Measurements from ENCODE around the gene ZDHHC5.
"Not testable (repeated sequence)": the region's sequence is repeated elsewhere in the genome, so short reads cannot be mapped to it uniquely, and the experiment has no call there.

The ZDHHC5 gene

DNA sequence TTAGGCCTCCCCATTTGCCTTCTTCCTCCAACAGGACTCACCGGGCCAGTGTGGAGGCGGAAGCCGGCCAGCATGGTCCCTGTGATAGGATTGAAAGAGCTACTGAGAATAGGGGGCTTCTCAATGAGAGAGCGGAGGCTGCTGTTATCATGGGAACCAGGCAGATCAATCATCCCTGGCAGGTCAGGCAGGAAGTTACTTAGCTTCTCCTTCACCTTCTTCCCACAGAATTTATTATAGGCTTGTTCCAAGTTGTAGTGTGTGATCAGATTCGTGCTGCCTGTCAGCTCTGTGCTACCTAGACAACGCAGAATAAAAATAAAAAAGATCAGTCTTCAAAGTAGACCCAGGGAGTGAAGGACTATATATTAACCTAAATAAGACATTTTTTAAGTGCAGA lies 37.0 kb downstream of the ZDHHC5 start:
- Histone ChIP-seq H3K9ac (ENCODE audit: low read length) (no peak overlapping the region), H3K9me3 (ENCODE audit: control insufficient read depth, insufficient read depth, low read depth, low read length) (no peaks in the 10 kb centered on the region), H3K27me3 (ENCODE audit: control insufficient read depth, insufficient read depth, low read length) (no peaks in the 10 kb centered on the region), H3K36me3 (ENCODE audit: control insufficient read depth, insufficient read depth, low read length) (peaks cover 50% of the 10 kb centered on the region), H3K4me3 (ENCODE audit: low read depth, low read length) (no peak overlapping the region), H3K27ac (ENCODE audit: low read depth, low read length) (no peak overlapping the region), H3K4me1 (ENCODE audit: control insufficient read depth, insufficient read depth, low read length) (no peaks in the 10 kb centered on the region)

GRCh38 chr11:57705432-57705831 lies 37.5 kb downstream of the ZDHHC5 start:
- not testable (repeated sequence) for H3K27me3 ChIP-seq (ENCODE audit: control insufficient read depth, insufficient read depth, low read length); H3K4me3 ChIP-seq (ENCODE audit: low read depth, low read length); H3K9me3 ChIP-seq (ENCODE audit: control insufficient read depth, insufficient read depth, low read depth, low read length); H3K27ac ChIP-seq (ENCODE audit: low read depth, low read length); H3K9ac ChIP-seq (ENCODE audit: low read length); H3K4me1 ChIP-seq (ENCODE audit: control insufficient read depth, insufficient read depth, low read length)
- peaks cover 46% of the 10 kb centered on the region for H3K36me3 ChIP-seq (ENCODE audit: control insufficient read depth, insufficient read depth, low read length)

- H3K36me3 ChIP-seq (ENCODE audit: control insufficient read depth, insufficient read depth, low read length): peaks cover 8% of the 10 kb centered on the region
- no peaks in the 10 kb centered on the region for H3K4me1 ChIP-seq (ENCODE audit: control insufficient read depth, insufficient read depth, low read length)
- H3K9ac ChIP-seq (ENCODE audit: low read length): no peak overlapping the region
- no peak overlapping the region for H3K27ac ChIP-seq (ENCODE audit: low read depth, low read length)
- no peak overlapping the region for H3K4me3 ChIP-seq (ENCODE audit: low read depth, low read length)
- H3K9me3 ChIP-seq (ENCODE audit: control insufficient read depth, insufficient read depth, low read depth, low read length): no peaks in the 10 kb centered on the region
- no peaks in the 10 kb centered on the region for H3K27me3 ChIP-seq (ENCODE audit: control insufficient read depth, insufficient read depth, low read length)
Measured at GRCh38 chr11:57709802-57710367, 42.0 kb downstream of the ZDHHC5 start.

DNA sequence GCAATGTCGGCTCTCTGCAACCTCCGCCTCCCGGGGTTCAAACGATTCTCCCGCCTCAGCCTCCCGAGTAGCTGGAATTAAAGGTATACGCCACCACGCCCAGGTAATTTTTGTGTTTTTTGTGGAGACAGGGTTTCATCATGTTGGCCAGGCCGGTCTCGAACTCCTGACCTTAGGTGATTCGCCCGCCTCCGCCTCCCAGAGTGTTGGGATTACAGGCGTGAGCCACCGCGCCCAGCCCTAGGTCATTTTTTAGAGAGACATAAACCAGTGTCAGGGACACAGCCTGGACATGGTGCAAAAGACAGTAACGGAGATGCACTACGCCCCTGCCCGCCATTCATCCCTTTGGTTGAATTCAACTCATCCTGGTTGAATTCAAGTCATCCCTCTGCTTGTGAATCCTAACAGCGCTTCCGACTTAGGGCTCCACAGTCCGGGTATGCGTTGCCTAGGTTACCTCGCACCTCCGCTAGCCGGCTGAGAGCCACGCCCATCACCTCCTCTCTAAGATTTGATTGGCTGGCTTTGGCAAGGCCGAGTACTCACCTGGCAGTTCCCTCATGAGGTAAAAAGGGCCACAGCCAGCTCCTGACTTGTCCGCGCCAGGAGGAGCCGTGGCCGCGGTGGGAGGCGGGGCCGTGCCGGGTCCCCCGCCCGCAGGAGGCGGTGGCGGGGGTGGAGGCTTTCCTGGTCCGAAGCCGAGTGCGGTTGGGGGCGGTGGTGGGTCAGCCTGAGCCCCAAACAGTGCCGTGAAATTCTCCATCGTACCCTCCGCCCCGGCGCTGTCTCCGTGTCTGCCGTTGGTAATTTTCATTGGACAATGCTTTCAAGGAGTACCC lies 43.7 kb downstream of the ZDHHC5 start, which contains the start of gene MED19:
Gene MED19, minus strand, starts transcription at position 802 of the 842 bp plus-strand sequence. Its CDS starts 36 bp downstream, at position 766.
- H3K9ac ChIP-seq (ENCODE audit: low read length): peak within 1 kb of the TSS; percentile 92
- no peaks in the 10 kb centered on the region for H3K27me3 ChIP-seq (ENCODE audit: control insufficient read depth, insufficient read depth, low read length)
- H3K27ac ChIP-seq (ENCODE audit: low read depth, low read length): peak within 1 kb of the TSS; percentile 67
- H3K4me3 ChIP-seq (ENCODE audit: low read depth, low read length): peak within 1 kb of the TSS; percentile 94
- no peaks in the 10 kb centered on the region for H3K9me3 ChIP-seq (ENCODE audit: control insufficient read depth, insufficient read depth, low read depth, low read length)
- H3K36me3 ChIP-seq (ENCODE audit: control insufficient read depth, insufficient read depth, low read length): peaks cover 3% of the 10 kb centered on the region; the same call in 1 of the 2 replicates
- H3K4me1 ChIP-seq (ENCODE audit: control insufficient read depth, insufficient read depth, low read length): no peaks in the 10 kb centered on the region

- no peaks in the 10 kb centered on the region for H3K27me3 ChIP-seq (ENCODE audit: control insufficient read depth, insufficient read depth, low read length)
- no peaks in the 10 kb centered on the region for H3K9me3 ChIP-seq (ENCODE audit: control insufficient read depth, insufficient read depth, low read depth, low read length)
- no peaks in the 10 kb centered on the region for H3K4me1 ChIP-seq (ENCODE audit: control insufficient read depth, insufficient read depth, low read length)
- H3K27ac ChIP-seq (ENCODE audit: low read depth, low read length): peak within 1 kb of the TSS; percentile 67
- peaks cover 3% of the 10 kb centered on the region; the same call in 1 of the 2 replicates for H3K36me3 ChIP-seq (ENCODE audit: control insufficient read depth, insufficient read depth, low read length)
- peak within 1 kb of the TSS; percentile 94 for H3K4me3 ChIP-seq (ENCODE audit: low read depth, low read length)
- H3K9ac ChIP-seq (ENCODE audit: low read length): peak within 1 kb of the TSS; percentile 92
Measured at GRCh38 chr11:57712256-57713150, 44.6 kb downstream of the ZDHHC5 start, which contains the start of gene TMX2. Gene TMX2, plus strand, starts transcription at chr11:57712593. Its CDS starts 26 bp downstream, at chr11:57712619.

DNA sequence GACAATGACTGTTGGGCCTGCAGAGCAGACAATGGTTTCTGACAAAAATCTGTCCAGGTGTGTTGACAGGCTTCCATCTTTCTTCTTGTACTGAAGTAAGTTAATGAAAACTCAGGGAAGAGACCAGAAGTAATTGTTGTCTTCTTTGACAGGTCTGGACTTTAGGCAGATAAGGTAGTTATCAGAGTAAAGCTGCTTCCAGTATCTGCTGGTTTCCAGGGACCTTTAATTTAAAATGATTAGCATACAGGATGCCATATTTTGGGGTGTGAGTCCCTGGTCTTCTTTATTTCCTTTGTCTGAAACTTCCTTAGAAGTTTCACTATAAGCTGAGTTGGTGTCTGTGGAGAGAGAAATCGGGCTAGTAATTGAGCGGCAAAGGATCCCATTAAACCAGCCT lies 45.9 kb downstream of the ZDHHC5 start:
- no peak overlapping the region for H3K9ac ChIP-seq (ENCODE audit: low read length)
- H3K36me3 ChIP-seq (ENCODE audit: control insufficient read depth, insufficient read depth, low read length): peaks cover 9% of the 10 kb centered on the region
- peak overlapping the region; percentile 94 for H3K4me3 ChIP-seq (ENCODE audit: low read depth, low read length)
- H3K27me3 ChIP-seq (ENCODE audit: control insufficient read depth, insufficient read depth, low read length): no peaks in the 10 kb centered on the region
- H3K9me3 ChIP-seq (ENCODE audit: control insufficient read depth, insufficient read depth, low read depth, low read length): peaks cover 7% of the 10 kb centered on the region; the same call in 1 of the 2 replicates
- H3K4me1 ChIP-seq (ENCODE audit: control insufficient read depth, insufficient read depth, low read length): no peaks in the 10 kb centered on the region
- no peak overlapping the region for H3K27ac ChIP-seq (ENCODE audit: low read depth, low read length)

DNA sequence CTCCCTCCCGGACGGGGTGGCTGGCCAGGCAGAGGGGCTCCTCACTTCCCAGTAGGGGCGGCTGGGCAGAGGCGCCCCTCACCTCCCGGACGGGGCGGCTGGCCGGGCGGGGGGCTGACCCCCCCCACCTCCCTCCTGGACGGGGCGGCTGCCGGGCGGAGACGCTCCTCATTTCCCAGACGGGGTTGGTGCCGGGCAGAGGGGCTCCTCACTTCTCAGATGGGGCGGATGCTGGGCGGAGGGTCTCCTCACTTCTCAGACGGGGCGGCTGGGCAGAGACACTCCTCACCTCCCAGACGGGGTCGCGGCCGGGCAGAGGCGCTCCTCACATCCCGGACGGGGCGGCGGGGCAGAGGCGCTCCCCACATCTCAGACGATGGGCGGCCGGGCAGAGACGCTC lies 48.8 kb downstream of the ZDHHC5 start:
- H3K4me1 ChIP-seq (ENCODE audit: control insufficient read depth, insufficient read depth, low read length); H3K4me3 ChIP-seq (ENCODE audit: low read depth, low read length); H3K9ac ChIP-seq (ENCODE audit: low read length); H3K27me3 ChIP-seq (ENCODE audit: control insufficient read depth, insufficient read depth, low read length); H3K27ac ChIP-seq (ENCODE audit: low read depth, low read length); H3K9me3 ChIP-seq (ENCODE audit: control insufficient read depth, insufficient read depth, low read depth, low read length): not testable (repeated sequence)
- peaks cover 24% of the 10 kb centered on the region for H3K36me3 ChIP-seq (ENCODE audit: control insufficient read depth, insufficient read depth, low read length)

DNA sequence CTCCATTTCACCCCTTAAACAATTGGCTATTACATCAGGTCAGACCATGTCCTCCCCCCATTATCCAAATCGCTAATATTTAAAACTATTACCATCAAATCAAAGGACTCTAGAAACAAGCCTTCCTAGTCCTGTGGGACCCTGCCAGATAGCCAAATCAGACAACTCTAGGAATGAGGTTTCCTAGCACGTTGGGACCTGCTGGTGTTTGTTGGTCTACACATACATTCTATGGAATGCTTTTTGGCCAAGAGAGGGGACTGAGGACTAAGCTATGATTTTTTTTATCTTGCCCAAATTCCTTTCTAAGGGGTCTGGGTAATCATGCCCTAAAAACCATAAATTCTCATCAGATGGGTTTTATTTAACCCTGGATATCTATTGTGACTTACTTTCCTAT lies 59.3 kb downstream of the ZDHHC5 start:
- H3K36me3 ChIP-seq (ENCODE audit: control insufficient read depth, insufficient read depth, low read length): no peaks in the 10 kb centered on the region; the same call in 1 of the 2 replicates
- peaks cover 16% of the 10 kb centered on the region for H3K4me1 ChIP-seq (ENCODE audit: control insufficient read depth, insufficient read depth, low read length)
- H3K27me3 ChIP-seq (ENCODE audit: control insufficient read depth, insufficient read depth, low read length): no peaks in the 10 kb centered on the region
- H3K27ac ChIP-seq (ENCODE audit: low read depth, low read length): no peak overlapping the region
- H3K4me3 ChIP-seq (ENCODE audit: low read depth, low read length): no peak overlapping the region
- H3K9ac ChIP-seq (ENCODE audit: low read length): no peak overlapping the region
- no peaks in the 10 kb centered on the region for H3K9me3 ChIP-seq (ENCODE audit: control insufficient read depth, insufficient read depth, low read depth, low read length)

- Histone ChIP-seq H3K27me3 (ENCODE audit: control insufficient read depth, insufficient read depth, low read length) (no peaks in the 10 kb centered on the region), H3K9me3 (ENCODE audit: control insufficient read depth, insufficient read depth, low read depth, low read length) (no peaks in the 10 kb centered on the region), H3K4me3 (ENCODE audit: low read depth, low read length) (no peak overlapping the region), H3K9ac (ENCODE audit: low read length) (peak overlapping the region; percentile 22), H3K4me1 (ENCODE audit: control insufficient read depth, insufficient read depth, low read length) (peaks cover 16% of the 10 kb centered on the region), H3K27ac (ENCODE audit: low read depth, low read length) (peak overlapping the region; percentile 81), H3K36me3 (ENCODE audit: control insufficient read depth, insufficient read depth, low read length) (no peaks in the 10 kb centered on the region; the same call in 1 of the 2 replicates)
Measured at GRCh38 chr11:57728829-57729228, 60.9 kb downstream of the ZDHHC5 start.

DNA sequence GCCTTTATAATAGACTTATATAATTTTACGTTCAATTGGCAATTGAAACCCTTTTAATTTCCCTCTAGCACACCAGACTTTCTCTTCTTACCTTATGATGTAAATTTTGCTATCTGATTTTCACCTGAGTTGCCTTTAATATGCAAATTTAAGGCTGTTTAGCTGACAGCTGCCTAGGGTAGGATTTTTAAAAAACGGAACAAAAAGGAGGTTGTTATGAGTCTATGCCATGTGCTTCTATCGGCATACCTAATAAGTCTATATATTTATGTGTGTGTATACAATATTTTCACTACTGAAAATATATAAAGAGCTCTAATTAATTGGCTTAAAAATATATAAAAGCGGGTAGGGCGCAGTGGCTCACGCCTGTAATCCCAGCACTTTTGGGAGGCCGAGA lies 61.6 kb downstream of the ZDHHC5 start:
- H3K36me3 ChIP-seq (ENCODE audit: control insufficient read depth, insufficient read depth, low read length): peaks cover 4% of the 10 kb centered on the region
- peak overlapping the region; percentile 81 for H3K27ac ChIP-seq (ENCODE audit: low read depth, low read length)

More for the DNA sequence above, 61.6 kb downstream of the ZDHHC5 start:
- Histone ChIP-seq H3K9me3 (ENCODE audit: control insufficient read depth, insufficient read depth, low read depth, low read length) (no peaks in the 10 kb centered on the region), H3K9ac (ENCODE audit: low read length) (no peak overlapping the region), H3K4me3 (ENCODE audit: low read depth, low read length) (no peak overlapping the region), H3K27me3 (ENCODE audit: control insufficient read depth, insufficient read depth, low read length) (no peaks in the 10 kb centered on the region), H3K4me1 (ENCODE audit: control insufficient read depth, insufficient read depth, low read length) (peaks cover 16% of the 10 kb centered on the region)

All from HUES6 (cell line).